HG03558 (cell line): ENCODE results near the gene MDM4.
"Not testable (repeated sequence)": the region's sequence is repeated elsewhere in the genome, so short reads cannot be mapped to it uniquely, and the experiment has no call there.

Source experiments
- ATAC-seq: cut with Tn5 transposase; IDR thresholded peaks from one replicate; pipeline ENCODE4 v1.9.1; 2021; ENCODE audit warnings: moderate number of reproducible peaks; ENCODE audit not compliant: unreplicated experiment; ENCODE audit errors: extremely low read depth

Gene MDM4

GRCh38 chr1:204509186-204509635 lies 7.0 kb upstream of the MDM4 start:
- no peak for ATAC-seq

GRCh38 chr1:204511366-204511765 lies 4.8 kb upstream of the MDM4 start:
- ATAC-seq: no peak

GRCh38 chr1:204513117-204513716 lies 3.0 kb upstream of the MDM4 start:
- no peak for ATAC-seq

- no peak for ATAC-seq
These were observed 1.4 kb upstream of the MDM4 start for GRCh38 chr1:204514828-204515227.

GRCh38 chr1:204517382-204517781 lies 1.2 kb downstream of the MDM4 start:
- ATAC-seq: not testable (repeated sequence)

- peak; percentile 35 for ATAC-seq
These were observed 4.9 kb downstream of the MDM4 start for GRCh38 chr1:204520834-204521709.

- not testable (repeated sequence) for ATAC-seq
These were observed 5.8 kb downstream of the MDM4 start for GRCh38 chr1:204521941-204522521.

- no peak for ATAC-seq
These were observed 7.5 kb downstream of the MDM4 start for GRCh38 chr1:204523605-204524215.

- ATAC-seq: no peak
These were observed 8.8 kb downstream of the MDM4 start for GRCh38 chr1:204524986-204525385.

GRCh38 chr1:204528241-204528640 lies 12.0 kb downstream of the MDM4 start:
- no peak for ATAC-seq

- no peak for ATAC-seq
These were observed 12.5 kb downstream of the MDM4 start for GRCh38 chr1:204528677-204529076.

- ATAC-seq: no peak
These were observed 13.2 kb downstream of the MDM4 start for GRCh38 chr1:204529371-204529895.

GRCh38 chr1:204530932-204531331 lies 14.7 kb downstream of the MDM4 start:
- peak; percentile 75 for ATAC-seq

GRCh38 chr1:204532832-204533231 lies 16.6 kb downstream of the MDM4 start:
- no peak for ATAC-seq

- ATAC-seq: no peak
These were observed 25.4 kb downstream of the MDM4 start for GRCh38 chr1:204541626-204542025.

- no peak for ATAC-seq
These were observed 28.1 kb downstream of the MDM4 start for GRCh38 chr1:204544321-204544720.

GRCh38 chr1:204545202-204545601 lies 29.0 kb downstream of the MDM4 start:
- no peak for ATAC-seq

GRCh38 chr1:204545881-204546280 lies 29.7 kb downstream of the MDM4 start:
- ATAC-seq: no peak

GRCh38 chr1:204548265-204548664 lies 32.1 kb downstream of the MDM4 start:
- no peak for ATAC-seq

GRCh38 chr1:204549313-204549712 lies 33.1 kb downstream of the MDM4 start:
- ATAC-seq: no peak

- no peak for ATAC-seq
These were observed 34.7 kb downstream of the MDM4 start for GRCh38 chr1:204550926-204551325.
